ENCODE data around the gene NDUFS6. TPM values are rescaled to one million over a fixed set of nuclear protein-coding genes. Genes with fewer than 3 reads are reported as not detected.
"Not testable (repeated sequence)": the region's sequence is repeated elsewhere in the genome, so short reads cannot be mapped to it uniquely, and the experiment has no call there.

NDUFS6 gene
- total RNA-seq, 4 donors from 2014 or later: 54.7 to 66.4 (median 55.7) TPM

DNA sequence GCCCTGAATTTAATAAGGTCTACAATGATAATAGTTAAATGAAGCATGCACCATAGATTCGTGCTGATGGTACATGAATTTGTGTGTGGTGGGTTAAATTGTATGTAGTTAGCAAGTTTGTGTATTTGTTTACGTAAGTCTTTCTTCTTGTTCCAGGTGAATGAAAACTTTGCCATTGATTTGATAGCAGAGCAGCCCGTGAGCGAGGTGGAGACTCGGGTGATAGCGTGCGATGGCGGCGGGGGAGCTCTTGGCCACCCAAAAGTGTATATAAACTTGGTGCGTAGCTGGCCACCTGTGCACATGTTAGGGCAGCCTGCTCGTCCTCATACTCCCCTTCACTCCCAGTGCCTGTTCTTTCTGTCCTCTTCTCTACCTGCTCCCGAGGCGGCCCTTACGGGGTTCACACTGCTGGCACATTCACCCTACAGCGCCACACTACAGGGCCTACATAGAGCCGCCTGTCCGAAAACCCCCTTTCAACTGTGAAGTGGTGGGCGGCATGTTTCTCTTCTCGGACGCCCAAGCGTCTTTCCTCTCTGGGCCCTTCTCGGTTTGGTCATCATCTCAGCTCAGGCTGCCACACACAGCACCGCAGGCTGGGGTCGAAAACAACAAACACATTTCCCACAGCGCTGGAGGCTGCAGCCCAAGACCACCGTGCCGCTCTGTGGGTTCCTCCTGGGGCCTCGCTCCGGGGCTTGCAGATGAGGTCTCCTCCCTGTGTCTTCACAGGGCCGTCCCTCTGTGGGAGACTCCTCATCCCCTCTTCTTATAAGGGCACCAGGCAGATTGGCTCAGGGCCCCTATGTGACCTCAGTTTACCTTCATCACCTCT, 13.2 kb downstream of the NDUFS6 start:
- H3K36me3 ChIP-seq: peaks cover 73 to 99% (median 81%) of the 10 kb centered on the region in 4 donors
- H3K27me3 ChIP-seq: no peaks in the 10 kb centered on the region
- no peak for DNase-seq (ENCODE audit: extremely low spot score)
- H3K4me3 ChIP-seq: no peak overlapping the region
- WGBS: 92% methylated on average over 30 of the region's 30 CpGs
- TF ChIP-seq POLR2A (IDR thresholded peaks at IDR 0.05; ENCODE audit: low read depth) (no peak), EP300 (IDR thresholded peaks at IDR 0.05) (no peak), POLR2AphosphoS5 (IDR thresholded peaks at IDR 0.05) (no peak)
- TF ChIP-seq, protein P1, sequence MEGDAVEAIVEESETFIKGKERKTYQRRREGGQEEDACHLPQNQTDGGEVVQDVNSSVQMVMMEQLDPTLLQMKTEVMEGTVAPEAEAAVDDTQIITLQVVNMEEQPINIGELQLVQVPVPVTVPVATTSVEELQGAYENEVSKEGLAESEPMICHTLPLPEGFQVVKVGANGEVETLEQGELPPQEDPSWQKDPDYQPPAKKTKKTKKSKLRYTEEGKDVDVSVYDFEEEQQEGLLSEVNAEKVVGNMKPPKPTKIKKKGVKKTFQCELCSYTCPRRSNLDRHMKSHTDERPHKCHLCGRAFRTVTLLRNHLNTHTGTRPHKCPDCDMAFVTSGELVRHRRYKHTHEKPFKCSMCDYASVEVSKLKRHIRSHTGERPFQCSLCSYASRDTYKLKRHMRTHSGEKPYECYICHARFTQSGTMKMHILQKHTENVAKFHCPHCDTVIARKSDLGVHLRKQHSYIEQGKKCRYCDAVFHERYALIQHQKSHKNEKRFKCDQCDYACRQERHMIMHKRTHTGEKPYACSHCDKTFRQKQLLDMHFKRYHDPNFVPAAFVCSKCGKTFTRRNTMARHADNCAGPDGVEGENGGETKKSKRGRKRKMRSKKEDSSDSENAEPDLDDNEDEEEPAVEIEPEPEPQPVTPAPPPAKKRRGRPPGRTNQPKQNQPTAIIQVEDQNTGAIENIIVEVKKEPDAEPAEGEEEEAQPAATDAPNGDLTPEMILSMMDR (IDR thresholded peaks at IDR 0.05): no peak
- H3K4me1 ChIP-seq: no peaks in the 10 kb centered on the region
- no peak overlapping the region for H3K27ac ChIP-seq (replicated peaks in 1 of 4)
- intact Hi-C loops (cut with DNase I): no loop called here
- H3K9me3 ChIP-seq: no peaks in the 10 kb centered on the region

DNA sequence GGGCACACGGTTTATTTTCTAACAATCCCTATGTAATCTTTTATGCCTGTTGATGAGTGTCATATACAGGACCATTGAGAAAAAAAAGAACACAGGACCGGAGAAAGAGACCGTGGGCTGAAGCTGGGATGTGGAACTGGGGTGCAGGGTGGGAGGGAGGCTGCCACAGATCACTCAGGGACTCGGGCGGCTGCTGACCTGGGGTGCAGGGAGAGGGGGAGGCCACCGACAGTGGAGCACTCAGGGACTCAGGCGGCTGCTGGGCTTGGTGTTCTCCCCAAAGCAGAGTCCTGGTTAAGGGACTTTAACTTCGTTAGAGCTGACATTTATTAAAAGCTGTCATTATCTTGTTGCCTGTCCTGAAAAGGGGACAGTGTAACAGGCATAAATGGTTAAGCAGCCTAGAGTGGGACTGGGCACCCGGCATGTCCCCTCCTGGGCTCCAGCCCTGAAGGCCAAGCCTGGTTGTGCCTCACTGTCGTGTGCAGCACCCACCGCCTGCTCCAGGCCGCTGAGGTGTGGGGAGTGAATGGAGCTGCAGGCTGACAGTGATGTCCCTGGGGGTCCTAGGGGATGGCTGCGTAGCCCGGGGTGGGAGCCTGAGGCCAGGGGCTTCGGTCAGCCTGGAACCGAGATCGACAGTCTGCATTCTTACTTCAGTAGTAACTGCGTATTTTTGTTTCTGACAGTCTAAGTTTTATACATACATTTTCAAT, 14.0 kb downstream of the NDUFS6 start:
- 94% methylated on average over 18 of the region's 18 CpGs for WGBS
- Histone ChIP-seq H3K4me3 (no peak overlapping the region), H3K27me3 (no peaks in the 10 kb centered on the region), H3K27ac (replicated peaks in 1 of 4) (no peak overlapping the region), H3K36me3 (peaks cover 71 to 99% (median 77%) of the 10 kb centered on the region in 4 donors), H3K9me3 (no peaks in the 10 kb centered on the region), H3K4me1 (no peaks in the 10 kb centered on the region)
- intact Hi-C loops (cut with DNase I): no loop called here
- no peak for TF ChIP-seq POLR2A (IDR thresholded peaks at IDR 0.05; ENCODE audit: low read depth)
- TF ChIP-seq EP300 (IDR thresholded peaks at IDR 0.05): no peak
- TF ChIP-seq POLR2AphosphoS5 (IDR thresholded peaks at IDR 0.05): no peak
- DNase-seq (ENCODE audit: extremely low spot score): no peak

DNA sequence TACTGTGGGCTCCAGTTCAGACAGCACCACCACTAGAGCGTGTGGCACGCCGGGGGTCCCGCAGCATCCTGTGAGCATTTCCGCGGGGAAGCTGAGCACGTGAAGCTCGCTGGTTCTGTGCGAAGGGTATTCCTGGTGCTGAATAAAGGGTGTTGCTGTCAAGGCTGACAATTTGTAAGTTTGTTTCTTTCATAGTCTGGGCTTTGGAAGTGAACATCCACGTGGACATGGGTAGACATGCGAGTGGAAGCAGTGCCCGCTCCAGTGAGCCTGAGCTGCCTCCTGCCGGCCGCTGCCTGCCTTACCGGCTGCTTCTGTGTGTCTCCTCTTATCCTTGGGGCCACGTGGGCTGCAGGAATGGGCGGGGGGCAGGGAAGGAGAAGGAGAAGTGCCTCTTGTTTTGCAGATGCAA, 14.7 kb downstream of the NDUFS6 start:
- TF ChIP-seq EP300 (IDR thresholded peaks at IDR 0.05) (no peak), POLR2AphosphoS5 (IDR thresholded peaks at IDR 0.05) (no peak), POLR2A (IDR thresholded peaks at IDR 0.05; ENCODE audit: low read depth) (no peak)
- TF ChIP-seq, protein P1 (IDR thresholded peaks at IDR 0.05): no peak
- Histone ChIP-seq H3K4me3 (no peak overlapping the region), H3K27me3 (no peaks in the 10 kb centered on the region), H3K9me3 (no peaks in the 10 kb centered on the region), H3K4me1 (no peaks in the 10 kb centered on the region), H3K36me3 (peaks cover 73 to 99% (median 81%) of the 10 kb centered on the region in 4 donors), H3K27ac (replicated peaks in 1 of 4) (no peak overlapping the region)
- no peak for DNase-seq (ENCODE audit: extremely low spot score)
- intact Hi-C loops (cut with DNase I): no loop called here
- WGBS: 84% methylated on average over 16 of the region's 17 CpGs

DNA sequence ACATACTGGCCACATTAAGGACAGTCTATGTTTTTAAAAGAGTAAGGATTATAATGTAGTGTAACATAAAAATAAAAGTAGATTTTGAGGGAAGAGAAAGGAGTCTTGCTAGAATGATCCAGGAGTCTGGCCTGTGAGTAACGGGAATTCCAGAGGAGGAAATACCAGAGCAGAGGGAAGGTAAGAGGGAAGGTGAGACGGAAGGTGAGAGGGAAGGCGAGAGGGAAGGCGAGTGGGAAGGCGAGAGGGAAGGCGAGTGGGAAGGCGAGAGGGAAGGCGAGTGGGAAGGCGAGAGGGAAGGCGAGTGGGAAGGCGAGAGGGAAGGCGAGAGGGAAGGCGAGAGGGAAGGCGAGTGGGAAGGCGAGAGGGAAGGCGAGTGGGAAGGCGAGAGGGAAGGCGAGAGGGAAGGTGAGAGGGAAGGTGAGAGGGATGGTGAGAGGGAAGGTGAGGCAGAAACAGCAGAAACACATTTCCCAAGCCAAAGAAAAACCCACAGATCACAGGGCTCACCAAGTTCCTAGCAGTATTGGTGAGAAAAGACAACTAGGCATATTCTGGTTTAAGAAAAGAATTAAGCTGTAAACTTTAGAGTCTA, 15.4 kb downstream of the NDUFS6 start:
- intact Hi-C loops (cut with DNase I); H3K27me3 ChIP-seq; DNase-seq (ENCODE audit: extremely low spot score); H3K27ac ChIP-seq (replicated peaks in 1 of 4); H3K9me3 ChIP-seq; H3K4me1 ChIP-seq; H3K4me3 ChIP-seq: not testable (repeated sequence)
- WGBS: 93% methylated on average over 18 of the region's 18 CpGs
- peaks cover 72 to 99% (median 86%) of the 10 kb centered on the region in 4 donors for H3K36me3 ChIP-seq

DNA sequence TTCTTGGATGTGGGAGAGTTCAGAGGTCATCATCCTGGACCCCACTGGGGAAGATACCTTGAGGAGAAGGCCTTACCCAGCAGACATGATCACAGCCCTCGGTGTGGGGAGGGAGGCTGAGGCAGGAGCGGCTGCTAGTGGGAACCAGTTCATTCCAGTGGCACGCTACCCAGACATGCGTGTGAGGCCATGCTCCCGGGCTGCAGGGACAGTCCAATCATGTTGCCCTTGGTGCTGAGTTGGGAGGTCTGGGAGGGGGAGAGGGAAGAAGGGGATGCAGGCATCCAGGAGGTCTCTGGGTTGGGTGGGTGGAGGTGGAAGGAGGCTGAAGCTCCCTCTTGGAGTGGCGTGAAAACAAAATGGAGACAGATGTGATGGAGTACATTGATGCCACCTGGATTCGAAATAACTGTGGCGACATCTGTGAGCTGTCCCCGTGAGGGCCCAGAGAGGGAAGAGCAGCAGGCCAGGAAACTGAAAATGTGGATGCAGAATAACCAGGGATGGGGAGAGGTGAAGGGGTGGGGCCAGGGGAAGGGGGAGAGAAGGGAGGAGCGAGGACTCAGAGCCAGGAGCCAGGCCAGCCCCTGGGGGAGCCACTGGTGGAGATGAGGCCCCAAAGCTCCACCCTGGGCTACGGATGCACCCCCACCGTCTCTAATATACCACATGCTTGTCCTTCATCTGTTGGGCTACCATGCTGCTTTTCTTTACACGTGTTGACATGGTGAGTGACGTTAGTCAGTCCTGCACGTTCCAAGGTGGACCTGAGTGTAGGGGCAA, 16.2 kb downstream of the NDUFS6 start:
- WGBS: 92% methylated on average over 15 of the region's 15 CpGs
- Histone ChIP-seq H3K4me3 (no peak overlapping the region), H3K27ac (replicated peaks in 1 of 4) (no peak overlapping the region), H3K4me1 (no peaks in the 10 kb centered on the region), H3K9me3 (no peaks in the 10 kb centered on the region), H3K27me3 (no peaks in the 10 kb centered on the region), H3K36me3 (peaks cover 72 to 100% (median 86%) of the 10 kb centered on the region in 4 donors)
- no peak for DNase-seq (ENCODE audit: extremely low spot score)
- TF ChIP-seq POLR2A (IDR thresholded peaks at IDR 0.05; ENCODE audit: low read depth) (no peak), EP300 (IDR thresholded peaks at IDR 0.05) (no peak), POLR2AphosphoS5 (IDR thresholded peaks at IDR 0.05) (no peak)
- TF ChIP-seq, protein P1 (IDR thresholded peaks at IDR 0.05): no peak
- intact Hi-C loops (cut with DNase I): no loop called here

All from esophagus muscularis mucosa (tissue), 4 donors.